HG02678 (cell line): Measurements from ENCODE around the gene CD58.
"Not testable (repeated sequence)": the region's sequence is repeated elsewhere in the genome, so short reads cannot be mapped to it uniquely, and the experiment has no call there.

Experiments
- ATAC-seq: cut with Tn5 transposase; IDR thresholded peaks from one replicate; pipeline ENCODE4 v1.9.1; 2021; ENCODE audit warnings: mild to moderate bottlenecking, moderate library complexity; ENCODE audit not compliant: unreplicated experiment

Gene CD58

GRCh38 chr1:116570358-116571214, at the start of gene CD58:
Gene CD58 (minus strand): TSS chr1:116571026. CDS start chr1:116570972, 54 bp downstream.
- peak; percentile 68 for ATAC-seq

- not testable (repeated sequence) for ATAC-seq
These were observed 49.6 kb upstream of the CD58 start for GRCh38 chr1:116620392-116620791.

- not testable (repeated sequence) for ATAC-seq
These were observed 48.3 kb upstream of the CD58 start for GRCh38 chr1:116619106-116619505.

DNA sequence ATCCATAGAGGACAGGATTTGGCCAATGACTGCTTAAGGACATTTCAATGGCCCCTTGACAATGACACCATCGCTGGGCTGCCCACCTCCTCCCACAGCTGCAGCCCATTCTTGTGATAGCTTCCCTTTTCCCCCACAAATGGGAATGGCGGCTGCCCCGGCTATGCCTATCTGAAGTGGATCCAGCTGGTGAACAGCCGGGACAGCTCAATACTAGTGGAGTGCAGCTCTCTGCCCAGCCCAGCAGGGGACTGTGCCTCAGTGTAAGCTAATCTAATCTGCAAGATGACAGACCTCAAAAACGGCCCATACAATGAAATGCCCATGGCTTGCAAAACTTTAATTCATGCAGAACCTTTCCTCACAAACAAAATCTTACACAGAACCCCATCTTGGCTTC, 47.0 kb upstream of the CD58 start:
- ATAC-seq = not testable (repeated sequence)

- ATAC-seq = not testable (repeated sequence)
These were observed 43.0 kb upstream of the CD58 start for GRCh38 chr1:116613825-116614224.

- not testable (repeated sequence) for ATAC-seq
These were observed 39.1 kb upstream of the CD58 start for GRCh38 chr1:116609801-116610371.

- not testable (repeated sequence) for ATAC-seq
These were observed 38.0 kb upstream of the CD58 start for GRCh38 chr1:116608841-116609240.

DNA sequence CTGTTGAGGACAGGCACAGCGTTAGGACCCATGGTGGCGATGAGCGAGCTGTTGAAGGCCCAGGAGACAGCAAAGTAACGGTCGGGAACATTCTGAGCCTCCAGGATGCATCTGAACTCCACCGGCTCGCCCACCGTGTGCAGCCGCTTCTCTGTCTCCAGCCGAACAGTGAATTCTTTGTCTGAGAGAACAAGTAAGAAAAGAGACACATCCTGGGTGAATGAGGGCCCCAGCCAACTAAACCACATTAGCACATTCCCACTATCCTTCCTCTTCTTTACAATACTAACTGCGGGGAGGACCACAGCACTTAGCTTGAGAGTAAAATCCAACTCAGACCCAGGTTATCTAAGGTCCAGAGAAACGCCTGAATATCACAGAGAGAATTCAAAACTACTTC, 37.3 kb upstream of the CD58 start:
- not testable (repeated sequence) for ATAC-seq

- not testable (repeated sequence) for ATAC-seq
These were observed 36.6 kb upstream of the CD58 start for GRCh38 chr1:116607463-116607862.

DNA sequence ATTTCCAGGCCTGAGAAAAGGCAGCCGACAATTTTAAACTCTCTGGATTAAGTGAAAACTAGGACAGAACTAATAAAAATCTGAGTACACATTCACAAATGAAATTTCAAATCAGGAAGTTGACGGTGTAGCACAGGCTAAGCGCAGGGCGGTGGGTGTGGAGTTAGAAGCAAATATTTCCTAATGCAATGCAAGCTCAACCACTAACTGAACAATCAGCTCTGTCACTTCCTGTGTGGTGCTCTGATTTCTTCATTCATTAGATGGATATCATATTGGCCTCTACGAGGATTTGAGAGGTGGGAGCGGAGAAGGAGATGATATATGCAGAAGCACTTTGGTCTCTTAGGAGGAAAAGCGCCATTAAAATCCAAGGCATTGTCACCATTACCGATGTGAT, 35.2 kb upstream of the CD58 start:
- ATAC-seq = not testable (repeated sequence)

- no peak for ATAC-seq
These were observed 34.5 kb upstream of the CD58 start for GRCh38 chr1:116605315-116605714.

DNA sequence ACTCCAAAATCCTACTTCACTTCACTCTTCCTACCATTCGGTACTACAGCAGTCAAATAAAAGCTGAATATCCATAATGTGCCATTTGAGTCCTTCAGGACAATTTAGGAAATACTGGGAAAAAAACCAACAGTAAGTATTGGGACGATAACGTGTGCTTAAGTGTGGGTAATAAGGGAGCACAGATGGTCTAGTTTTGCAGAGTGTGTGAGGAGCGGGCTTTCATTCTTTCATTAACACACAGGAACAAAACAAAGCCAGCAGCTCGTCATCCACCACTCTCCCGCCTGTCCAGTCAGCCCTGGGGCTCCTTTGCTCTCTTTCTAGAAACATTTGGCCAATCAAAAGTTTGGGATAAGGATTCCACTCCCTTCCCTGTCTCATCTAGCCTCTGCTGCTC, 33.6 kb upstream of the CD58 start:
- not testable (repeated sequence) for ATAC-seq

DNA sequence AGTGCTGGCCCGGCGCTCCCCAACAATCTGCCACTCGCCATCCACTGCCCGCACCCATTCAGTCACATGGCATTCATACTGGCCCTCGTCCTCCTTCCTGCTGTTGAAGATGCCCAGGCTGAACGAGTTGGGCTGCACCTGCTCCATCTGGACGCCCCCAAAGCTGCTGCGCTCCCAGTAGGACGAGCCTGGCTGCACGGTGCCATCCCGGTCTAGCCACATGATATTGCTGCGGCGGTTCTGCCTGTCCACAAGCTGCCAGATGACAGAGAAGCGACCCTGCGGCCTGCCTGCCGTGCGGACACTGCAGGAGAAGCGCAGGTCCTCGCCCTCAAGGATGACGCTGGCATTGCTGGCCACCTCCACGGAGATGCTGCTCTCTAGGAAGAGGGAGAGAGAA, 32.8 kb upstream of the CD58 start:
- ATAC-seq = not testable (repeated sequence)

GRCh38 chr1:116599369-116599768, 28.5 kb upstream of the CD58 start:
- not testable (repeated sequence) for ATAC-seq

GRCh38 chr1:116598420-116599036, 27.7 kb upstream of the CD58 start:
- not testable (repeated sequence) for ATAC-seq

GRCh38 chr1:116597388-116597787, 26.6 kb upstream of the CD58 start:
- ATAC-seq = peak; percentile 79

DNA sequence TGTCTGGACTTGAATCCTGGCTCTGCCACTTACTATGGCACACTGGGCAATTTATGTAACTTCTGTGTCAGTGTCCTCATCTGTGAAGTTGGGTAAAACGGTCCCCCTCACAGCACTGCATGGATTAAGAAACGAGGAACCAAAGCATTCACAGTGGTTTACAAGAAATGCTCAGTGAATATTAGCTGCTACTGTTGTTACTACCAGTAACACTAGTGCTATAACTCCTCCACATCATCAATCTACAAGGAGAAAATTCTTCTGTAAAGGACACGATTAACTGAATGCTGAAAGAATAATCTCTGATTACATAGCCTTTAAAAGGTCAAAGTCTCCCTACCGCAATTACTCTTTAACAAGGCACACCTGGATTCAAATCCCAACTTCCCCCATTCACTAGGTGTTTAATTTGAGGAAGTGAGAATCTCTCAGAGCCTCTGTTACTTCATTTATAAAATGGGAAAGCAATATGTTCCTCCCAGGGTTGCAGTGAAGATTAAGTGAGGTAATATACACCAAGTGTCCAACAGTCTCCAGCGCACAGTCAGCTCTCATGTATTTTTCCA, 26.0 kb upstream of the CD58 start:
- ATAC-seq = not testable (repeated sequence)

GRCh38 chr1:116595946-116596741, 25.3 kb upstream of the CD58 start:
- ATAC-seq = peak; percentile 49

DNA sequence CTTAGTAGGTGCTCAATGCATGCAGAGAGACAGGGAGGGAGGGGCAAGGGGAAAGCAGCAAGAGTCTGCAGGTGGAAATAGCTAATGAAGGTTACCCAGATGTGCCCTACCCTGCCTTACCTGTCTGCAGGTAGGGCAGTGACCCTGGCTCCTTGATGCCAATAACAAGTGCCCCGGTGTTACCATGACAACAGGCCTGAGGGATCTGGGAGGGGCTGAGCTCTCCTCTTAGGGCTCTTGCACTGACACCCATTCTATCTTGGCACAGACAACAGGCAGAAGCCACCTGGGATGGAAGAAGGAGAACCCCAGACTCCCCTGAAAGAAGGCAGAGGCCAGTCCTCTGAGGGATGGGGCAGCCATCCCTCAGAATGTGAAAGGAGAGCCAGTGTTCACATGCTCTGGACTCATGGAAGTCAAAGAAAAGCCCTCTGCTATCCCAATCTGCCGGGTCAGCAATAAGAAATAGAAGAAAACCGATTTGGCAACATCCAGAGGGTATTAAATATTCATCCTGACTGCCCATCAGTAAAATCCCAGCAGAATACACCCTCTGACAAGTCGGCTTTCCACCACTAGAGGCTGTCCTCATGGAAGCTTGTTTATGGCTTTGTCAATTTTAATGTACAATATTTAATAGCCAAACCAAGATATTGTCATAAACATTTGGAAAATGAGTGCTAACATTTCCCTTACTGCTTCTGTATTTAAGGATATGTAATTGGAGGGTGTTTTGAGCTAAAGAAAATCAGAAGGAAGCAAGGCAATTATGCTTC, 24.4 kb upstream of the CD58 start:
- ATAC-seq = not testable (repeated sequence)

DNA sequence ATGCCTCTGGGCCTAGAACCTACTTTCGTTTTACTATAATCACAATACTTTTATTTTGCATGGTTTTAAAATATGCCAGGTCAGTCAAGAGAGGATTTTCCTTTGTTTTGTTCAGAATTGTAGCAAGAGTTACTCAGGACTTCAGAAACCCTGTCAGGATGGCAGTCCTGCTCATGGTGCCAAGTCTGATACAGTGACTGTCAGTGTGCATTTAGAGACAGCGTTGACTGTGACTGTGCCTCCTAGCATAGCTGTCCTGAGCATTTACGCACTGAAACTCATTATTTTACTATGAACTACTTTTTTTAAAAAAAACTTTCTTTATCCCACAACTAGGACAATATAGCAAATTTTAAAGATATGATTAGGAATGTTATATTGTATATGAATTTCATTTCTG, 23.2 kb upstream of the CD58 start:
- not testable (repeated sequence) for ATAC-seq
